Gastroesophageal sphincter (tissue), 3 donors: ENCODE results near the gene IGSF11.

Source experiments
- CTCF ChIP-seq, 4 experiments: fragments of 200-600 bp in 2 of 4; fragments of 450-650 bp in 2 of 4; sonication (generic) in 1 of 4; IDR thresholded peaks; one replicate each; pipeline ENCODE4 v1.5.1; 2017 to 2019; ENCODE audit warnings: antibody characterized with exemption in 4 of 4, mild to moderate bottlenecking in 2 of 4, moderate library complexity in 2 of 4
- EP300 ChIP-seq: sonication (generic); formaldehyde crosslinking; IDR thresholded peaks from one replicate; pipeline ENCODE4 v1.6.1; 2017; ENCODE audit warnings: antibody characterized with exemption, mild to moderate bottlenecking
- POLR2A ChIP-seq, 2 donors: fragments of 450-650 bp; IDR thresholded peaks; one replicate each; pipeline ENCODE4 v1.6.1; 2017; ENCODE audit warnings: antibody characterized with exemption in 2 of 2, mild to moderate bottlenecking in 2 of 2, moderate library complexity in 1 of 2
- POLR2AphosphoS5 ChIP-seq: sonication (generic); formaldehyde crosslinking; IDR thresholded peaks from one replicate; pipeline ENCODE4 v1.6.1; 2017; ENCODE audit warnings: antibody characterized with exemption

- TF ChIP-seq CTCF (IDR thresholded peaks at IDR 0.05): no peak
- no peak for TF ChIP-seq EP300
- TF ChIP-seq POLR2A (IDR thresholded peaks at IDR 0.05): no peak
- TF ChIP-seq POLR2AphosphoS5: no peak
These were observed 53.0 kb downstream of the IGSF11 start for GRCh38 chr3:118981494-118982134.
